NCI-H1930 (cell line): ENCODE results near the gene TUBA1A.
"Not testable (repeated sequence)": the region's sequence is repeated elsewhere in the genome, so short reads cannot be mapped to it uniquely, and the experiment has no call there.

ENCODE experiments used
- DNase-seq, 2 experiments: peaks; one replicate each; lab custom pipeline; 2025; lab: John Stamatoyannopoulos, UW

TUBA1A gene

DNA sequence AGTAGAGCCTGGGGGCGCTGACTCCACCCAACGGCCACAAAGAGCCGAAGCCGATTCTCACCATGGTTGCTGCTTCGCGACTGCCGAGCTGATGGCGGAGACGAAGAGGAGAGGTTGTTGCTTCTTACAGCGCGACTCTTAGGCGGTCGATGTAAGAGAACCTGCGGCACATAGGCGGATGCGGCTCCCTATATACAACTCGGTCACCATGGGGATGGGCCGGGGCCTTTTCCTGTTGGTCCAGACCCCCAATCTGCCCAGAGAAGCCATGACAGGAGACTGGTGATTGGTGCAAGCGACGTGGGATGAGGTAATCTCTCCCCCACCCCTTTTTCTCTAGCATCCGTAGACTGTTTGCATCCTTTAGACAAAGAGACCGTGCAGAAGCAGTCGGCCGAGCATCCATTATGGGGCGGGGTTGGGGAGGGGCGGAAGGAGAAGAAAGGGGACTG lies at the start of gene TUBA1A:
Gene TUBA1A (minus strand): TSS at position 165 of the 452 bp plus-strand sequence. CDS start 101 bp downstream, at position 64.
- peak; percentile 97 to 98 for DNase-seq

DNA sequence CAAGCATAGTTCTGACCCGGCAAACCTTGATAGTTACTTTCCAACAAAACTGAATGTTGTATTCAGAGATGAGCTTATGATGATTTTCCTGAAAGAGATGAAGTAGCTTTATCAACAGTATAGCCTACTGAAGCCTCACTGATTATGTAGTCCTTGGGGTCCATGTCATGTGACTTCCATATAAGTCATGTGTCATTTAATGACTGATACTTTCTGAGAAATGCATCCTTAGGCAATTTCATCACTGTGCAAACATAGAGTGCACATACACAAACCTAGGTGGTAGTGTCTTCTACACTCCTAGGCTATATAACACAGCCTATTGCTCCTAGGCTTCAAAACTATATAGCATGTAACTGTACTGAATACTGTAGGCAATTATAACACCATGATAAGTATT lies 47.5 kb upstream of the TUBA1A start:
- DNase-seq: no peak

DNA sequence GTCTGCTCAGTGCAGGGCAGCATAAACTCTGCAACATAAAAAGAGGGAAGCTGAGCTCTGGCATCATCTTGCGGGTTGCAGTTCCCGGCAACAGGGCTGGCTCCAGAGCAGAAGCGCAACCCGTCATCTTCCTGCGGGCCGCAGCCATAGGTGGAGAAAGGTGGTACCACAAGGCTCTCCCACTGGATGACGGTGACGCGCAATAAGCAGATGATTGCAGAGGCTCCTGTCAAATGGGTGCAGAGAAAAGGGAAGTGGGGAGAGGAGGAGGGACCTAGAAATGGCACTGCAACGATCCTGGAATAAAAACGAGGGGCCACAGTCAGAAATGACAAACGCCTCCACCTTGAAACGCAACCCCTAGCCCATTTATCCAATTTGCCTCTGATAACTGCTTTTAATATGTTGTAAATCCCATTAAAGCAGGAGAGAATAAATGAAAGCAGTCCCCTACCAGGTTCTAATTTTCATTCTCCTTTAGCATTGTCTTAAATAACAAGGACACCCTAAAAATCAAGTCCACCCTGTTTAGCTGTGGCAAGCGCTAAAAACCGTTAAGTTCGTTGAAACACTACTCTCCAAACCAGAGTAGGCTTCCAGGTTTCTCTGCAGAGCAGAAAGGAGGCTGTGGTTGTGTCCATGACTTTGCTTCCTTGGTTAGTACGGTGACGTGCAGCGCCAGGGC lies 45.1 kb upstream of the TUBA1A start:
- peak; percentile 20 to 44 for DNase-seq

DNA sequence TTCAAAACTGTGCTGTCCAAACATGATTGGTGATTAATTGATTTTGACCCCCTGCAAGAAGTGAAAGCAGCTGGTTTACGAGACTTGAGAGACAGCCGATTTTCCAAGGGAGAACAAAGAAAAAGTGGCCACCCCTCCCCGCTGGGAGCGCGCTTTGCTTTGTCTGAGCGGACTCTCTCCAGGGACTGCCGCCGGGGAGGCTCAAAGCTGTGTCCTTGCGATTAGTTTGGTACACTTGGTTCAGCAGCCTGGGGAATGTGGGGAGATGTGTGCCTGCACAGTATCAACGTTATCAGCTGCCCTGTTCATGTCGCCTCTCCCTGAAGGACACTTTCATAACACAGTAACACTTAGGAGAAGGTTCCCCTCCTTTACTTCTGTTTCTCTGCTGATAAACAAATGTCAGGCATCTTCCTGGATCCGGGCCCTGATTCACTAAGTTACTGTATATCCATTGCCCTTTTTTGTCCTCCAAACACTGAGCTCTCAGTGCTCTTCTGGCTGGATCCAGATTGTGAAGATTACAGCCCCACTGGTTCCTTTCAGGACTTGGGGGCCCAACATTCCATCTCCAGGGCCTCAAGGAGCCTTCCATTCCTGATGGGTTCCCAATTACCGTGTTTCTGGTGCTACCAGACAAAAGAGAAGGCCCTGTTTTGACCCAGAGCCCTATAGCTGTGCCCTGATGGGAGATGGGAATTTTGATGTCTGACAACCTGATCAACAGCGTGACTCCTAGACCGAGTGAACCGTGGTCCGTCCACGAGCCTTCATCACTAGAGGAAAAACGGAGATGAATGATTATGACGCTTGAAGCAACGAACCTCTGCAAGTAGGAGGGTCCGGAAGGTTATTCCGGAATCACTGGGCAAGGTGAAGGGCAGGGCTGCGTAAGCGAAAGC lies 44.3 kb upstream of the TUBA1A start:
- peak; percentile 72 to 75 for DNase-seq

DNA sequence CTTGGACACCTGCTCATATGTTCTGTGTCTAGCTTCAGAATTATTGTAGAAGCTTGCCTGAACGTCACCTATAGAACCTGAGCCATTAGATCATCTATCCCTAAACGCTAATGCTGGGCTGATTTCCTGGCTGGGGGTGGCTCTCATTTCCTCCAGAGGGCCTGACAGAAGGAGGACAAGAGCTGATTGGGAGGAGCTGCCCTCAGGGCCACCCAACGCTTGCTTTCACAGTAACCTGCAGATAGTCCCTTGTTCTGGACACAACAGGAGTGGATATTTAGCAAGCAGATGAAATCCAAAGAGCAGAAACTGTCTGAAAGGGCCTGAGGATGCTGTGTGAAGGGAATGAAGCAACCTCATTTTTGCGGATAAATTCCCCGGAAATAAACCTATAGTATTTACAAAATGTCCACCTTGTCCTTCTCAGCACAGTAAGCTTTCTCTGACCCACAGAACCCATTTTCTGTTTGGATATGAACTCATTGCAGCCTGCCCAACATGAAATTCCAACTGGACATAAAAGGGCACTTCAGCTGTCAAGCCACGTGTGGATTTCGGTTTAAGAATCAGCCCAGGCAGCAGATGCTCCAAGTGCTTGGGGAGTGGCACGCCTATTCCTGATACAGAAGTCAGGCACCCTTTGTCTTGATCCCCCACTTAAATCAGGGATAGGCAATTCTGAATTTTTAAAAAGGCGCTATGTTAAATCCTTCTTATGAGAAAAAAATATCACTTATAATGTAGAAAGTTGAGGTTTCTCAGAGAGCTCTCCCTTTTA lies 43.2 kb upstream of the TUBA1A start:
- no peak for DNase-seq

DNA sequence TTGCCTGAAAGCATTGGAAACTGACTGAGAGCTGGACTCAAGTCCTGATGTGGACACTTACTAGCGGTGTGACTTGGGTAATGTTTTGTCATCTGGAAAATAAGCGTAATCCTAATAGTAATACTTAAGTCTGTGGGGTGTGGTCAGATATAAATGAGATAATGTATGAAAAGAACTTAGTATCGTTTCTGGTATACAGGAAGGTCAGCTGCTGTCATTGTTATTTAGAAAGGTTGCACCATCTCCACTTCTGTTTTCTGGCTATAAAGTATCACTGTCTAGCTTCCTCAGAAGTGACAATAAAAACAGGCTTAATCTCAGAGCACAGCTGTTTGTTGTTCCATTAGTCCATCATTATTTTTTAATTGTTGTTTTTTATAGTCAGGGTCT lies 41.9 kb upstream of the TUBA1A start:
- DNase-seq: no peak

DNA sequence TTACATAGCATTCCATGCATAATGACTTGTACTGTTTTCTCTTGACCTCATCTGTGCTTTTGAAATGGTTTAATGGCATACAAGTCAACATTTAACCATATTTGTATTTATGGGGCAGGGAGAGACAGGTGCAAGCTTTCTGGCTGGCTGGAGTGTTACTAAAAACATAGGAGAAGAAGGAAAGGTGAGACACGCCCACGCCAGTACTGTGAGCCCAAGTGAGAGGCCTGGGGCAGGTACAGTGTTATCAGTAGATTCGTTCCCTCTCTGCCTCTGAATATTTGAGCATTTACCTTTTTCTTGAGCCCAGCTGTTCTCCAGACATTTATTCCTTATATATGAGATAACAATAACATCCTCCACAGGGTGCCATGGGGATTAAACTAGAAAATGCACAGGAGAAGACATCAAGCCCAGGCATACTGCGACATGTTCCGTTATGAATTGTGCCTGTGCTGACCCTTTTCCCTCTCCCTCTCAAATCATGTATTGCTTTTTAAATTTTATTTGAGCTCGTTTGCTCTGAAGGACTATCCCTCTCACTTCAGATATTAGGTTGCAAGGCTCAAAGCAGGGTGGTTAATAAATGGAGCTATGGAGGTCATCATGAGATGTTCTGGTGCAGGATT lies 41.4 kb upstream of the TUBA1A start:
- no peak for DNase-seq

DNA sequence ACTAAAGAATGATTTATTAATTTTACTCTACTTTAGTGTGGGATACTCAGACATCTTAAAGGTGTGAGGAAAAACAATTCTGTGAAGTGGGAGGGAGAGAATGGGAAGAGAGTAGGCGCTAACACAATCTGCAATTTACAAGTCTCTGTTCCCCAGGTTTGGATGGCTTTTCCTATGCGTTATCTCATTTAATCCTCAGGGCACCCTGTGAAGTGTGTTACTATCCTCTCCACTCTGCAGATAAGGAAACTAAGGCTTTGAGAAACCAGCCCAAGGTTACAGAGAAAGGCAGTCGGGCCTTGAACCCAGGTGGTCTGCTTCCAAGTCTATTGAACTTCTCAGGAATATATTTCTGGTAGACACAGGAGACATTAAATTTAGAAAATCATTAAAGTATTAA lies 39.8 kb upstream of the TUBA1A start:
- no peak for DNase-seq

DNA sequence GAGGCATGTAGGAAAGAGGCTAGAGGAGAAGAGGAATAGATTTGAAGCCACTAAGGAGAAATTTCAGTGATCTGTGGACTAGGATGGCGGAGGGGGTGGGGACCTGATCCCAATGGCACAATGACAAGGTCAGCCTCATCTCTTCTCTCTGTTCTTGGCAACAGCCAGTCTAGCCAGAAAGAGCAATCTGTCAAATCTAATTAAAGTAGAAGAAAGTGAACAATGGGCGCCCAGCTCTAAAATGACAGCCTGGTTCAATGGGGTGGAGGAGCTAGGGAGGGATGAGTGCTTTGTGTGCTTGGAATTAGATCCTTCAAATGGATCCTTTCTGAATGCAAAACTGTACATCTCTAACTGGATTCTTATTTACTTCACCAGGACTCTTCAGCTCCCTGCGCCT lies 38.8 kb upstream of the TUBA1A start:
- DNase-seq: no peak

DNA sequence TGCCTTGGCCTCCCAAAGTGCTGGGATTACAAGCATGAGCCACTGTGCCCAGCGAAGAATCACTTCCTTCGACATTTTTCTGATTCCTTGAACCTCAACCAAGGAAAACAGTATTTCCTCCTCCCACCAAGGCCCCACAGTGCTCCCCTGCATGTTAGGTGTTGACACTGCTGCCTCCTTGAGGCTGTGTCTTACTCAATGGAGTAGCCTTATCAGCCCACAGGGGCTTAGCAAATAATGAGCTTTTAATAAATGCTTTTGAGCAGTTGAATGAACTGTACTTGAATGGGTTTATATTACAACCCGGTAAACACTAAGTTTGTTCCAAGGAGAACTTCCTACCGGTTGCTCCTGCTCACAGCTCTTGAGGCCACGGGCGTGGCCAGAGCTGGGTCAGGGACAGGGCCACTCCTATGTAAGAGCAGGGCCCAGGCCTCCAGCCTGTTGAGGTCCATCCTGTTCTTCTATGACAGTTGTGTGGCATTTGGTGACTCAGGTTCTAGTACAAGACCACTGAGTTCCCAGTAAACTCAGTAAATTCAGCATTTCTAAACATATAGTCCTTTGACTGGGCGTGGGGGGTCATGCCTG lies 36.8 kb upstream of the TUBA1A start:
- DNase-seq: no peak

DNA sequence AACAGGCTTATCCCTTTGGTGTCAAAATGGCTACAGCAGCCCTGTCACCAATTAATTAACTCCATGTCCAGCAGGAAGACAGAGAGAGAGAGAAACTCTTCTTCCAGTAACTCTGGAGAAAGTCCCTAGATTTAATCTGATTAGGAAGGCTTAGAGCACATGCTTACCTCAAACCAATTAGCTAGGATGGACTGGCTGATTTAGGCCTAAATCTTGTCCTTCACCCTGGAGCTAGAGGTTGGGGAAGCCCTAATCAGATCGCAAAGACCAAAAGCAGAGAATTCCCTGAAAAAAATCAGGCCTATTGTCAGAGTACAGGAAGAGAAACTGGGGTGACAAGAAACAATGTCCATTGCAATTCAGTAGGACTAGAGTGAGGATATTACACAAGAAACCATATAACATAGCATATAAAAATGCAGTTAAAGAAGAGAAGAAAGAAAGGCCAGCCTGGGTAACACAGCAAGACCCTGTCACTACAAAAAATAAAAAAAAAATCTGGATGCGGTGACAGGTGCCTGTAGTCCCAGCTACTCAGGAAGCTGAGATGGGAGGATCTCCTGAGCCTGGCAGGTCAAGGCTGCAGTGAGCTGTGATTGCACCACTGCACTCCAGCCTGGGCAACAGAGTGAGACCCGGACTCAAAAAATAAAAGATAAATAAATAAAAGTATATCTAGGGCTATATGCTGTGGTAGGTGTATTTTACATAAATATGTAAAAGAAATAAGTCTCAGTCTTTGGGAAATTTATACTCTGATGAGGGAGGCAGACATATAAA lies 34.9 kb upstream of the TUBA1A start:
- DNase-seq: no peak

DNA sequence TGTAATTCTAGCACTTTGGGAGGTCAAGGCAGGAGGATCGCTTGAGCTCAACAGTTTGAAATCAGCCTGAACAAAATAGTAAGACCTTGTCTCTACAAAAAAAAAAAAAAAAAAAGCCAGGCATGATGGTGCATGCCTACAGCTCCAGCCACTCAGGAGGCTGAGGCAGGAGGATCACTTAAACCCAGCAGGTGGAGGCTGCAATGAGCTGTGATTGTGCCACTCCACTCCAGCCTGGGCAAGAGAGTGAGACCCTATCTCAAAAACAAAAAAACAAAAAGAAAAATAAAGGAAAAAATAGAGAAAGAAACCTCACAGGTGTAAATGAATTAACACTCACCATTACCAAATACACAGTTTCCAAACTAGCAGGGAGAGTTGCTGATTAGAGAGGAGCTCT lies 34.2 kb upstream of the TUBA1A start:
- no peak for DNase-seq

DNA sequence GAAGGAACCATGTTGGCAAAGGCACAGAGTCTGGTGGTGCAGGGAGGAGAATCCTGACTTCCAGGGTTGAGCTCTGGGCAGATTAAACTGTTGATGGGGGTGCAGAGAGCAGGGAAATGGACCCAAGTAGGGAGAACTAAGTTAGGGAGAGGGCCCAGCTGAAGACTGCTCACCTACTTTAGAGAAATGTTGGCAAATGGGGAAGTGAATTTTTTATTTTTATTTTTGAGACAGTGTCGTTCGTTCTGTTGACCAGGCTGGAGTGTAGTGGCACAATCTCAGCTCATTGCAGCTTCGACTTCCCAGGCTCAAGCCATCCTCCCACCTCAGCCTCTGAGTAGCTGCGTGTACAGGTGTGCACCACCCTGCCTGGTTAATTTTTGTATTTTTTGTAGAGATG lies 32.1 kb upstream of the TUBA1A start:
- no peak for DNase-seq

DNA sequence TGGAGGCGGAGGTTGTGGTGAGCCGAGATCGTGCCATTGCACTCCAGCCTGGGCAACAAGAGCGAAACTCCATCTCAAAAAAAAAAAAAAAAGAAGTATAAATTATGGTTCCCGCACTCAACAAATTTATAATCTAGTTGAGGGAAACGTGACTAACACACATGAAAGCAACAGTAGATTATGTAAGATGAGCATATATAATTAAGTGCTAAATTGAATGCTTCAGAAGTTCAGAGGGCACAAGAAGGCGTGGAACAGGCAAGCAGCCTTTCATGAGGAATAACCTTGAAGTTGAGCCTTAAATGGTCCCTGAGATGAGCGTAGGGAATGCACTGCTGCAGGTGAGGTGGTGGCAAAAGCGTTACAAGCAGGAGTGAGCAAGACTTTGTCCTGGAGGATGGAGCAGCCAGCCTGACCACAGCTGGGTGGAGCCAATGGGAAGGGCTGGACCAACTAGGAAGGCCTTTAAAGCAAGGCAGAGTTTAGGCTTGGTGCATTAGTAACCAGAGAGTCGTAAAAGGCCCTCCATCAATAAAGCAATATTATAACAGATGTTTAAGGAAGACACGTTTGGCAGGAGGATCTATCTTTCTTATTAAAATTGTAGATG lies 30.6 kb upstream of the TUBA1A start:
- no peak for DNase-seq

DNA sequence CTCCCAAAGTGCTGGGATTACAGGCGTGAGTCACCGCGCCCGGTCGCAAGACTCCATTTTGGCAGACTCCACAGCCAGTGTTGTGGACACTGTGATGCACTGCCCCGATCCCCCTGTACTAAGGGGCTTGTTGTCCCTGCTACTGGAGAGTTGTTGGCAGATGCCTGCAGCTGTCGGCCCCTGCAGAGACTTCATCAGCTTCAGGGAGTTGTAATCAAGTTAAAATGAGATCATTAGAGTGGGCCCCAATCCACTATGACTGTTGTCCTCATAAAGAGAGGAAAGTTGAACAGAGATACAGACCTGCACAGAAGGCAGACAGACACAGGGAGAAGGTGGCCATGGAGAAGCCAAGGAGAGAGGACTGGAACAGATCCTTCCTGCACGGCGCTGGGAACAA lies 23.7 kb upstream of the TUBA1A start:
- no peak for DNase-seq

DNA sequence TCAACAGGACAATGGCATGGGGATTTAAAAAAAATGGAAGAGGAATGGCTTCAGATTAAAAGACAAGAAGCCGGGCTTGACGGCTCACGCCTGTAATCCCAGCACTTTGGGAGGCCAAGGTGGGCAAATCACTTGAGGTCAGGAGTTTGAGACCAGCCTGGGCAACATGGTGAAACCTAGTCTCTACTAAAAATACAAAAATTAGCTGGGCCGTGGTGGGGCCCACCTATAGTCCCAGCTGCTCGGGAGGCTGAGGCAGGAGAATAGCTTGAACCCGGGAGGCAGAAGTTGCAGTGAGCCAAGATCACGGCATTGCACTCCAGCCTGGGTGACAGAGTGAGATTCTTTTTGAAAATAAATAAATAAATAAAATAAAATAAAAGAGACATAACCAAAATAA lies 21.8 kb upstream of the TUBA1A start:
- DNase-seq: not testable (repeated sequence)

DNA sequence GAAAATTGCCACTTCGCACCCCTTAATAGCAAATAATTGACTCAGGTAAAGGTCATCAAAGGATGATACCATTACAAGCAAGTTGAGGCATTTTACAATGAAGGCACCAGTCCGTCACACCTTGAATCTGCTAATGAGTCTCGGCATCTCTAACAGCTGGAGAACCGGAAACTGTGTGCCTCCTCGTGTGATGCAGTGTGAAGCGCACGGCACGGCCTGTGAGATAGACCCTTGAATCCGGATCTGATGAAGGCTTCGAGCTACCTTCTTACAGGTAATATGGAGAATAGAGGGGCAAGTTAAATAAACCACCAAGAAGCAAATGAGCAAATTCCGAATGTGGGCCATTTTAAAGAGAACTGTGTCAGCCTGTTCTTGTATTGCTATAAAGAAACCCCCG lies 19.8 kb upstream of the TUBA1A start:
- DNase-seq: no peak

DNA sequence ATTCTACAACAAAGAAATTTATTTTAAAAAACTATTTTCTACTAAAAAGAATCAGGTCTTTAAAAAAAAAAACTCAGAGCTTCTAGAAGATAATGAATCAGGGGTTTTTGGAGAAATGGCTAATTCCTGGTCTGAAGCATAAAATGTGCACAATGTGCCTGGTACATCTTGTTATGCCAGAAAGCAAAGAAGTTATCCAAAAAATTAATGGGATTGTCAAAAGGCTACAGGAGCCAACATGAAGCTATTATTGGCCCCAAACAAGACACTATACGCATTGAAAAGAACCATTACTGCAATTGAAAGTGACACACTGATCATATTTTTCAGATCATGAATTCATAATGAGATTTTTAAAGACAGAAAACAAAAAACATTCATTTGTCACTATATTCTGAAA lies 19.3 kb upstream of the TUBA1A start:
- no peak for DNase-seq

DNA sequence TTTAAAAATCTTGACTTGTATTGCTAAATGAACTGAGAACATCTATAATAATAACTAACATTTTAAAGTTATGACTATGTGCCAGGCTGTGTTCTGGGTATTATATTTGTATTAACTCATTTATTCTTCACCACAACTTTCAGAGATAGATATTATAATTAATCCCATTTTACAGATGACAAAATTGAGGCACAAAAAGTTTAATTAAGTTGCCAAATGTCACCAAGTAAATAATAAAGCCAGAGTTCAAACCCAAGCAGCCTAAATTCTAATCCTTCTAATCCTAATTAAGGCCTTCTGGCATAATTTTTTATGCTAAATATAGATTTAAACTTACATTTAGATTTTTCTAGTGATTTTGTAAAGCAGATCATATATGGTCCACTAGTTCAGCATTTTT lies 17.5 kb upstream of the TUBA1A start:
- no peak for DNase-seq

DNA sequence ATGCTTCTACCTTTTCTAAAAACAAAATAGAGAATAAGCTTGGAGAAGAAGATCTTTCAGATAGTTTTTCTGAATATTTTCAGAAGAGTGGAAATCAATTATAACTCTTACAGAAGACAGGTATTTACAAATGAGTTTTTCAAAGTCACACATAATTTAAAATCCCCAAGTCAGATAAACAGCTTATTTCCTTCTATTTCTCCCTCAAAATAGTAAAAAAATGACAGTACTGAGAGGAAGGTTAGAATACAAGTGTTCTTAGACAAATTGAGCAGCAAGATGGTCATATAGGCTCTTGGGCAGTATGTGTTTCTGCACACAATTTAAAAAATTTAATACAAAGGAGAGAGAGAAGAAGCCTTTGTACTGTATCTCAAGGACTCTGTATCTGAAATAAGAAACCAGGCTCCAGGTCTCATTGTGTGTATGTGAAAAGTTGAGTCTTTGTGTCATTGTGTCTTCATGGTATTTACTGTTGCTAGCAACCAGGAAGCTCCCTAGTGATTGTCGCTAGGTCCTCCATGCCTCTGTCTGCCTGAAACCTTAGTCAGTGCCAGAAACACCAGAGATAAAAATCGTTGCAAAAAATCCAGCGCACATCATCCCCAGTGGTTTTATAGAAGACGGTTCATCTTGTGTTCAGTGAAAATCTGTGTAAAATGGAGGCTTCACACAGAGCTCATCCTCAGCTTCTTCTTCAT lies 12.9 kb upstream of the TUBA1A start:
- peak; percentile 64 to 73 for DNase-seq
